ENCODE measurements around the gene GATB.

Gene GATB

GRCh38 chr4:151702256-151702655, 58.6 kb downstream of the GATB start:
- in situ Hi-C loops (cut with MboI; ENCODE audit: low sequenced_read_pairs) = no loop called here

- in situ Hi-C loops (cut with MboI; ENCODE audit: low sequenced_read_pairs) = no loop called here
Measured at GRCh38 chr4:151700566-151701316, 60.1 kb downstream of the GATB start.

GRCh38 chr4:151698213-151698612, 62.6 kb downstream of the GATB start:
- in situ Hi-C loops (cut with MboI; ENCODE audit: low sequenced_read_pairs) = no loop called here

- in situ Hi-C loops (cut with MboI; ENCODE audit: low sequenced_read_pairs) = no loop called here
Measured at GRCh38 chr4:151694961-151695720, 65.7 kb downstream of the GATB start.

- in situ Hi-C loops (cut with MboI; ENCODE audit: low sequenced_read_pairs) = no loop called here
Measured at GRCh38 chr4:151692821-151693673, 67.8 kb downstream of the GATB start.

GRCh38 chr4:151692443-151692782, 68.4 kb downstream of the GATB start:
- in situ Hi-C loops (cut with MboI; ENCODE audit: low sequenced_read_pairs) = no loop called here

- in situ Hi-C loops (cut with MboI; ENCODE audit: low sequenced_read_pairs) = no loop called here
Measured at GRCh38 chr4:151691639-151692442, 69.0 kb downstream of the GATB start.

GRCh38 chr4:151690876-151691275, 69.9 kb downstream of the GATB start:
- in situ Hi-C loops (cut with MboI; ENCODE audit: low sequenced_read_pairs) = no loop called here

- in situ Hi-C loops (cut with MboI; ENCODE audit: low sequenced_read_pairs) = no loop called here
Measured at GRCh38 chr4:151690164-151690870, 70.5 kb downstream of the GATB start.

GRCh38 chr4:151689211-151689991, 71.4 kb downstream of the GATB start:
- in situ Hi-C loops (cut with MboI; ENCODE audit: low sequenced_read_pairs) = no loop called here

GRCh38 chr4:151688785-151689043, 72.1 kb downstream of the GATB start:
- in situ Hi-C loops (cut with MboI; ENCODE audit: low sequenced_read_pairs) = no loop called here

GRCh38 chr4:151688003-151688784, 72.6 kb downstream of the GATB start:
- in situ Hi-C loops (cut with MboI; ENCODE audit: low sequenced_read_pairs) = no loop called here

- in situ Hi-C loops (cut with MboI; ENCODE audit: low sequenced_read_pairs) = no loop called here
Measured at GRCh38 chr4:151687021-151687640, 73.7 kb downstream of the GATB start.

GRCh38 chr4:151685303-151685702, 75.5 kb downstream of the GATB start:
- in situ Hi-C loops (cut with MboI; ENCODE audit: low sequenced_read_pairs) = no loop called here

- in situ Hi-C loops (cut with MboI; ENCODE audit: low sequenced_read_pairs) = no loop called here
Measured at GRCh38 chr4:151681085-151681484, 79.7 kb downstream of the GATB start.

GRCh38 chr4:151679231-151679630, 81.6 kb downstream of the GATB start:
- in situ Hi-C loops (cut with MboI; ENCODE audit: low sequenced_read_pairs) = no loop called here

GRCh38 chr4:151678048-151678872, 82.5 kb downstream of the GATB start:
- in situ Hi-C loops (cut with MboI; ENCODE audit: low sequenced_read_pairs) = no loop called here

- in situ Hi-C loops (cut with MboI; ENCODE audit: low sequenced_read_pairs) = no loop called here
Measured at GRCh38 chr4:151677193-151677592, 83.6 kb downstream of the GATB start.
